Measurements from ENCODE around the gene ZNF3.

ZNF3 gene

GRCh38 chr7:100074841-100075240 lies 6.7 kb downstream of the ZNF3 start:
- Histone ChIP-seq H3K9me3 (ENCODE audit: severe bottlenecking) (peaks cover 20% of the 10 kb centered on the region), H3K4me1 (ENCODE audit: insufficient read depth, poor library complexity, severe bottlenecking) (no peaks in the 10 kb centered on the region), H3K27ac (ENCODE audit: poor library complexity, severe bottlenecking) (no peak overlapping the region), H3K4me3 (ENCODE audit: severe bottlenecking) (no peak overlapping the region), H3K36me3 (ENCODE audit: low read depth) (peaks cover 100% of the 10 kb centered on the region), H3K27me3 (ENCODE audit: insufficient read depth, poor library complexity, severe bottlenecking) (no peaks in the 10 kb centered on the region)
- ATAC-seq (ENCODE audit: low read depth) (no peak), DNase-seq (ENCODE audit: low spot score) (no peak)
- no peak for TF ChIP-seq CTCF (IDR thresholded peaks at IDR 0.05; ENCODE audit: poor library complexity, severe bottlenecking)

- peaks cover 87% of the 10 kb centered on the region for H3K36me3 ChIP-seq (ENCODE audit: low read depth)
- no peak overlapping the region for H3K4me3 ChIP-seq (ENCODE audit: severe bottlenecking)
- H3K4me1 ChIP-seq (ENCODE audit: insufficient read depth, poor library complexity, severe bottlenecking) = no peaks in the 10 kb centered on the region
- H3K27ac ChIP-seq (ENCODE audit: poor library complexity, severe bottlenecking) = no peak overlapping the region
- peaks cover 26% of the 10 kb centered on the region for H3K9me3 ChIP-seq (ENCODE audit: severe bottlenecking)
- H3K27me3 ChIP-seq (ENCODE audit: insufficient read depth, poor library complexity, severe bottlenecking) = no peaks in the 10 kb centered on the region
- ATAC-seq (ENCODE audit: low read depth) = no peak
- no peak for TF ChIP-seq CTCF (IDR thresholded peaks at IDR 0.05; ENCODE audit: poor library complexity, severe bottlenecking)
- DNase-seq (ENCODE audit: low spot score) = no peak
These were observed 9.1 kb downstream of the ZNF3 start for GRCh38 chr7:100072462-100072861.

GRCh38 chr7:100071018-100071723 lies 10.4 kb downstream of the ZNF3 start:
- Histone ChIP-seq H3K4me1 (ENCODE audit: insufficient read depth, poor library complexity, severe bottlenecking) (no peaks in the 10 kb centered on the region), H3K9me3 (ENCODE audit: severe bottlenecking) (peaks cover 26% of the 10 kb centered on the region), H3K36me3 (ENCODE audit: low read depth) (peaks cover 75% of the 10 kb centered on the region), H3K27ac (ENCODE audit: poor library complexity, severe bottlenecking) (no peak overlapping the region), H3K4me3 (ENCODE audit: severe bottlenecking) (no peak overlapping the region), H3K27me3 (ENCODE audit: insufficient read depth, poor library complexity, severe bottlenecking) (no peaks in the 10 kb centered on the region)
- no peak for TF ChIP-seq CTCF (IDR thresholded peaks at IDR 0.05; ENCODE audit: poor library complexity, severe bottlenecking)
- ATAC-seq (ENCODE audit: low read depth) = no peak
- no peak for DNase-seq (ENCODE audit: low spot score)

GRCh38 chr7:100069991-100070390 lies 11.5 kb downstream of the ZNF3 start:
- Histone ChIP-seq H3K36me3 (ENCODE audit: low read depth) (peaks cover 69% of the 10 kb centered on the region), H3K9me3 (ENCODE audit: severe bottlenecking) (peaks cover 26% of the 10 kb centered on the region), H3K27ac (ENCODE audit: poor library complexity, severe bottlenecking) (no peak overlapping the region)

More at GRCh38 chr7:100069991-100070390, 11.5 kb downstream of the ZNF3 start:
- DNase-seq (ENCODE audit: low spot score) (no peak), ATAC-seq (ENCODE audit: low read depth) (no peak)
- no peaks in the 10 kb centered on the region for H3K27me3 ChIP-seq (ENCODE audit: insufficient read depth, poor library complexity, severe bottlenecking)
- no peak for TF ChIP-seq CTCF (IDR thresholded peaks at IDR 0.05; ENCODE audit: poor library complexity, severe bottlenecking)
- no peaks in the 10 kb centered on the region for H3K4me1 ChIP-seq (ENCODE audit: insufficient read depth, poor library complexity, severe bottlenecking)
- H3K4me3 ChIP-seq (ENCODE audit: severe bottlenecking) = no peak overlapping the region
